Astrocyte of the cerebellum (primary cell): Measurements from ENCODE around the gene DLK1.

Source experiments
- DNase-seq: peaks from one replicate; pipeline ENCODE4 v3.0.0-alpha.2; 2011; ENCODE audit warnings: low read depth
- H3K4me3 ChIP-seq: 2 replicates; pipeline ENCODE4 v1.5.1; 2011; ENCODE audit warnings: mild to moderate bottlenecking, low read depth, low read length, moderate library complexity
- CTCF ChIP-seq: IDR thresholded peaks from 2 replicates; pipeline ENCODE4 v1.5.1; 2012; ENCODE audit warnings: low read length, low read depth, moderate library complexity, mild to moderate bottlenecking; ENCODE audit errors: missing control alignments
- in situ Hi-C: cut with HindIII; loops from 2 replicates; pipeline ENCODE4 v1.10.0; 2017; ENCODE audit warnings: low sequenced_read_pairs

The DLK1 gene

GRCh38 chr14:100780246-100780645 is 53.6 kb downstream of the DLK1 start:
- no peak for TF ChIP-seq CTCF
- H3K4me3 ChIP-seq = no peak overlapping the region
- in situ Hi-C loops = no loop called here
- no peak for DNase-seq

- no peak for DNase-seq
- in situ Hi-C loops = no loop called here
- H3K4me3 ChIP-seq = no peak overlapping the region
- TF ChIP-seq CTCF = no peak
Observed at GRCh38 chr14:100780646-100781355, 54.1 kb downstream of the DLK1 start.

- TF ChIP-seq CTCF = no peak
- DNase-seq = no peak
- in situ Hi-C loops = no loop called here
- no peak overlapping the region for H3K4me3 ChIP-seq
Observed at GRCh38 chr14:100781952-100782351, 55.3 kb downstream of the DLK1 start.

GRCh38 chr14:100782516-100783320 is 56.0 kb downstream of the DLK1 start:
- DNase-seq = no peak
- in situ Hi-C loops = no loop called here

GRCh38 chr14:100783630-100784370 is 57.1 kb downstream of the DLK1 start:
- no peak overlapping the region for H3K4me3 ChIP-seq
- in situ Hi-C loops = no loop called here
- TF ChIP-seq CTCF = no peak
- no peak for DNase-seq

More at GRCh38 chr14:100782516-100783320, 56.0 kb downstream of the DLK1 start:
- no peak overlapping the region for H3K4me3 ChIP-seq
- TF ChIP-seq CTCF = no peak
